Measurements from ENCODE around the gene FOXD3.

GRCh38 chr1:63329621-63330330, 7.4 kb downstream of the FOXD3 start:
- no peak for TF ChIP-seq CTCF (IDR thresholded peaks at IDR 0.05; ENCODE audit: insufficient read depth, low read length)
- no peak for TF ChIP-seq REST (IDR thresholded peaks at IDR 0.05; ENCODE audit: insufficient replicate concordance, low read depth)
- no peak for TF ChIP-seq POLR2AphosphoS5 (IDR thresholded peaks at IDR 0.05; ENCODE audit: low read depth)

All from HL-60 (cell line).